HG02852 (cell line): ENCODE measurements around the gene TNFAIP1.

Source experiments
- ATAC-seq: cut with Tn5 transposase; IDR thresholded peaks from one replicate; pipeline ENCODE4 v1.9.1; 2021; ENCODE audit warnings: mild to moderate bottlenecking, moderate library complexity; ENCODE audit not compliant: unreplicated experiment

TNFAIP1 gene

DNA sequence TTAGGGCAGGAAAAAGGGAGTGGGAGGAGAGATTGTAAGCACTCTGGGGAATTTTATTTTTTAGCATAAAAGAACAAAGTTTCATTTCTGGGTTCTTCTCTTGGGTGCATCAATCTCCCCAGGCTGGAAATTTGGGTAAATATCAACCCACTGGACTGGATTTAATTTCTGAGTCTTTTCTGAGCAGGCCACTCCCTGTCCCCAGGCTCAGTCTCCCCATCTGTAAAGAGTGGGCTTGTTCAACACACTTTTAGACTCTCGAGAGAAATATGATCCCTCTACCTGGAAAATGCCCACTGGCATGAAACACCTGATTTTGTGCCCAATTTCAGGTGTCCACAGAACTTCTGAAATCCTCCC is 35.2 kb downstream of the TNFAIP1 start:
- no peak for ATAC-seq

DNA sequence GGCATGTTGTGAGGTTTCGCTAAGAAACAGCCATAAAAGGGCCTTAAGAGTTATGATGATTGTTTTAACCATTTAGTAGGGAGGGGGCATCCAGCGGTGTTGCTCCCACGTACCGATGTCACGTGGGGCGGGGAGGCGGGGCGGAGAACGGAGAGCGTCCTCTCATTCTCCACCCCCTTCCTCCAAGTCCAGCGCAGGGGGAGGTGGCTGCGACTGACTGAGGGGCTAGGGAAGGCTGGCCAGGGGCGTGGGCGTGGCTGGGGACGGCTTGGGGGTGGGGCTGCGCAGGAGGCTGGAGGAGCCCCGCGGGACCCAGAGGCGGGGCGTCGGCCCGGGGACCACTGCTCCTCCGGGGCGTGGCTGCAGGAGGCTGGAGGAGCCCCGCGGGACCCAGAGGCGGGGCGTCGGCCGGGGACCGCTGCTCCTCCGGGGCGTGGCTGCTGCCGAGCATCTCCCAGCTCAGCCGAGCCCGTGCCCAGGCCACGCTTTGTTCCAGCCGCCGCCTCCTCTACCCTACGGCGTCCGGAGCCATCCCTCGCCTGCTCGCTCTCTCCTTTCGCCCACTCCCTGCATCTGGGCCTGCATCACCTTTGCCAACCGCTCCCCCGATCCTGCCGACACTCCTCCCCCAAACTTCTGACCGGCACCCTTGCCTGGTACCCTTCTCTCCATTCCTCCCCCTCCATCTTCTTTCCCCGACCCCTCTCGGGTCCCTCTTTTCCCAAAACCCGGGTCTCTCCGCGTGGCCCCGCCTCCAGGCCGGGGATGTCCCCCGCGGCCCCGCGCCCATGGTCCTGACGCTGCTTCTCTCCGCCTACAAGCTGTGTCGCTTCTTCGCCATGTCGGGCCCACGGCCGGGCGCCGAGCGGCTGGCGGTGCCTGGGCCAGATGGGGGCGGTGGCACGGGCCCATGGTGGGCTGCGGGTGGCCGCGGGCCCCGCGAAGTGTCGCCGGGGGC is 36.0 kb downstream of the TNFAIP1 start, which contains the start of gene SARM1:
Gene SARM1 (plus strand): TSS at position 450 of the 958 bp plus-strand sequence. CDS start 339 bp downstream, at position 789.
- peak; percentile 81 for ATAC-seq

DNA sequence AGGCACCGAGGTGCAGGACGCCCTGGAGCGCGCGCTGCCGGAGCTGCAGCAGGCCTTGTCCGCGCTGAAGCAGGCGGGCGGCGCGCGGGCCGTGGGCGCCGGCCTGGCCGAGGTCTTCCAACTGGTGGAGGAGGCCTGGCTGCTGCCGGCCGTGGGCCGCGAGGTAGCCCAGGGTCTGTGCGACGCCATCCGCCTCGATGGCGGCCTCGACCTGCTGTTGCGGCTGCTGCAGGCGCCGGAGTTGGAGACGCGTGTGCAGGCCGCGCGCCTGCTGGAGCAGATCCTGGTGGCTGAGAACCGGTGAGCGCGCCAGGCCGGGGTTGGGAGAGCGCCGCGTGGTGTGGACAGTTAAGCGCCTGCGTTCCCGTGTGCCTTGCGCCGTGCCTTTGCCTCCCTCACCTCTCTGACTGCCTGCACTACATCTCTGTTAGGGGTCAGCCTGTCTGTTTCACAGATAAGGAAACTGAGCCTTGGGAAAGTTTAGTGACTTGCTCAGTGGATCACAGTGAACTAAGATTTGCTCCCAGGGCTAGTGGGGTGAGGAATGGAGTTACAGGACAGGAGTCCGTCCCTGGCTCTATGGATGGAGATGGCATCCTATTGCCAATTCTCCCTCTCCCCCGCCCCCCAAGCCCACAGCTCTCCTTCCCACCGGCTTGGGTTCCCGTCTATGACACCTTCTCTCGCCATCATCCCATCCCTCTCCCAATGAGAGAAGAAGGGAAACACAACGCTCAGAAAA is 36.8 kb downstream of the TNFAIP1 start:
- ATAC-seq = peak; percentile 18

DNA sequence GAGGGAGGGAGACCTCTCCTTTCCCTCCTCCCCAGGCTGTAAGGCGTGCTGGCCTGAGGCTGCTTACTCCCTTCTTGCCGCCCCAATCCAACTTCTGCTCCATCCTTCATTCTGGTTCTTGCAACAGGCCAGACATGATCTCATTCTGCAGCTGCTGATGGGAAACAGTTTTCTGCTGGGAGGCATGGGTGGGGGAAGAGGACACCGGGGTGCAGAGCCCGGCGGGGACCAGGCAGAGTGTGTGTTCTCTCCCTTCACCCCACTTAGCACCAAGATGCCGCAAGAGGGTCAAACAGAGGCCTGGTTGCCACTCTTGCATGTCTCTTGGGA is 37.3 kb downstream of the TNFAIP1 start:
- no peak for ATAC-seq

DNA sequence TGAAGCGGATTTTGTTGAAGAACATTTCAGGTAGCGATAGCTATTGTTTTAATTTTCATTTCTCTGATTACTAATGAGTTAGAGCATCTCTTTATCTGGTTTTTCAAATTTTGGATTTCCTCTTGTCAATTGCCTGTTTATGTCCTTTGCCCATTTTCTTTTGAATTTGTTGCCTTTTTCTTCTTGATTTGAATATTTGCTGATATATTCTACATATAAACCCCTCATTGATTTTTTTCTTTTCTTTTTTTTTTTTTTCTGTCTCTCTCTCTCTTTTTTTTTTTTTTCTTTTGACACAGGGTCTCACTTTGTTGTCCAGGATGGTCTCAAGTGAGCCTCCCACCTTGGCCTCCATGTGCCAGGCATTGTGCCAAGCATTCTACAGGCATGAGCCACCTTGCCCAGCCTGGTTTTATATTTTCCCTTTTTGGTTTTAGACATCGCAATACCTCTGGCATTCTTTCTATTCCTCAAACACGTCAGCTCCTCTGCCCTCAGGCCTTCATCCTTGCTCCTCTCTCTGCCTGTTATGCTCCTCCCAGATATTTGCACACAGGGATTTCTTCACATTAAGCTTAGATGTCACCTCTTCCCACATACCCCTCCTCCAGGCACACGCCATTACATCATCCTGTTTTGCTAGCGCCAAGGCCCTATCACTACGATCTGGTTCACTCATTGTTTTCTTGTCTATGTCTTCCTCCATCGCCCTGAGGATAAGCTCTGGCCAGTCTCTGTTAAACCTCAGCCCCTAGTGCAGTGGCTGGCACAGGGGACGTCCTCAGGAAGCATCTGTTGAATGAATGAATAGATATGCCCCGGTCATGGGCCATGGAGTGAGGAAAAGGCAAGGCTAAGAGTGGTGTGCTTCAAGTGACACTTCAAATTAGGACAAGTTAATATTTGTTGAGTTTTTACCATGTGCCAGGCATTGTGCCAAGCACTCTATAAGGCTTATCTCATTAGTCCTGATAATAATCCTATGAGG is 44.5 kb downstream of the TNFAIP1 start:
- no peak for ATAC-seq

DNA sequence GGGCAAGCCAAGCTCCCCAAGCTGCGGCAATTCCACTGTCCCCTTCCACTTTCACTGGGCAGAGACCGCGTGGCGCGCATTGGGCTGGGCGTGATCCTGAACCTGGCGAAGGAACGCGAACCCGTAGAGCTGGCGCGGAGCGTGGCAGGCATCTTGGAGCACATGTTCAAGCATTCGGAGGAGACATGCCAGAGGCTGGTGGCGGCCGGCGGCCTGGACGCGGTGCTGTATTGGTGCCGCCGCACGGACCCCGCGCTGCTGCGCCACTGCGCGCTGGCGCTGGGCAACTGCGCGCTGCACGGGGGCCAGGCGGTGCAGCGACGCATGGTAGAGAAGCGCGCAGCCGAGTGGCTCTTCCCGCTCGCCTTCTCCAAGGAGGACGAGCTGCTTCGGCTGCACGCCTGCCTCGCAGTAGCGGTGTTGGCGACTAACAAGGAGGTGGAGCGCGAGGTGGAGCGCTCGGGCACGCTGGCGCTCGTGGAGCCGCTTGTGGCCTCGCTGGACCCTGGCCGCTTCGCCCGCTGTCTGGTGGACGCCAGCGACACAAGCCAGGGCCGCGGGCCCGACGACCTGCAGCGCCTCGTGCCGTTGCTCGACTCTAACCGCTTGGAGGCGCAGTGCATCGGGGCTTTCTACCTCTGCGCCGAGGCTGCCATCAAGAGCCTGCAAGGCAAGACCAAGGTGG is 45.7 kb downstream of the TNFAIP1 start:
- ATAC-seq = no peak

DNA sequence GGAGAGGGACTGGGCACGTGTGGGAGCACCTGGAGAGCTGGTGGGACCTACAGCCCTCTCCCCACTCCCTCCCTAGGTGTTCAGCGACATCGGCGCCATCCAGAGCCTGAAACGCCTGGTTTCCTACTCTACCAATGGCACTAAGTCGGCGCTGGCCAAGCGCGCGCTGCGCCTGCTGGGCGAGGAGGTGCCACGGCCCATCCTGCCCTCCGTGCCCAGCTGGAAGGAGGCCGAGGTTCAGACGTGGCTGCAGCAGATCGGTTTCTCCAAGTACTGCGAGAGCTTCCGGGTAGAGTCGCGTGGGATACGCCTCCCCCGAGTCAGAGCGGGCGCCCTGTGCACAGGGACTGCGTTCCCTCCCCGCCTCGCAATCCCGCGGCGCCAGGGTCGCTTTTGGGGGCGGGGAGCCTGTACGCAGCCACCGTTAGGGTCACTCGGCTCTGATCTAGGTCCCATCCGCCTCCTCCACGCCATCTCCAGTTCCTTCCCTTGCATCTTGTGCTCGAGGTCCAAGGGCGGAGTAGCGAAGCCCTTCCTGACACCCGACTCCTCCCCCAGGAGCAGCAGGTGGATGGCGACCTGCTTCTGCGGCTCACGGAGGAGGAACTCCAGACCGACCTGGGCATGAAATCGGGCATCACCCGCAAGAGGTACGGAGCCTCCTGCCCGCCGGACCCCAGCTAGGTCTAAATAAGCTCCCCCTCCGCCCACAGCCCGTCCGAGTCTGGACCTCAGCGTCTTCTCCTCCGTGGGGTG is 48.9 kb downstream of the TNFAIP1 start:
- peak; percentile 60 for ATAC-seq

DNA sequence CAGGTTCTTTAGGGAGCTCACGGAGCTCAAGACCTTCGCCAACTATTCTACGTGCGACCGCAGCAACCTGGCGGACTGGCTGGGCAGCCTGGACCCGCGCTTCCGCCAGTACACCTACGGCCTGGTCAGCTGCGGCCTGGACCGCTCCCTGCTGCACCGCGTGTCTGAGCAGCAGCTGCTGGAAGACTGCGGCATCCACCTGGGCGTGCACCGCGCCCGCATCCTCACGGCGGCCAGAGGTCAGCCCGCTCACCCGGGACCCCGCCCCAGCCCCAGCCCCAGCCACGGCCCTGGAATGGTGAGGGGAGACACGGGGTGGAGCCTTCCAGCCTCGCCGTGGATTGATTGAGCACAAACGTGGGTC is 49.5 kb downstream of the TNFAIP1 start:
- ATAC-seq = peak; percentile 34

DNA sequence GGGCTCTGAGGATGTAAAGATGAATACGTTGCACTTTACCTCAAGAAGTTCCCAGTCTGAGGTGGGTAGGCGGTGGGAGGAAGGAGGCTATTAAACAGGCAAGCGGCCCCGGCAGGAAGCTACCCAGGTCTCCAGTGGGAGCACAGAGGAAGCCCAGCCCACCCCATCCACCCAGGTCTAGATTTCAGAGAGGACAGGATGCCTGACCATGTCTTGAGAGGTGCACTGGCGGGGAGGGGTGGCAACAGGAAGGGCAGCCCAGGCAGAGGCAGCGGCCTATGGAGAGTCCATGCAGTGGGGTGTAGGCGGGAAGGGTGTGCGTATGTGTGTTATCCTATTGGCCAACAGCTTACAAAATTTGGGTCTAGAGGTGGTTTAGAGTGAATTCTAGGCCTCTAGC is 49.8 kb downstream of the TNFAIP1 start:
- ATAC-seq = no peak

DNA sequence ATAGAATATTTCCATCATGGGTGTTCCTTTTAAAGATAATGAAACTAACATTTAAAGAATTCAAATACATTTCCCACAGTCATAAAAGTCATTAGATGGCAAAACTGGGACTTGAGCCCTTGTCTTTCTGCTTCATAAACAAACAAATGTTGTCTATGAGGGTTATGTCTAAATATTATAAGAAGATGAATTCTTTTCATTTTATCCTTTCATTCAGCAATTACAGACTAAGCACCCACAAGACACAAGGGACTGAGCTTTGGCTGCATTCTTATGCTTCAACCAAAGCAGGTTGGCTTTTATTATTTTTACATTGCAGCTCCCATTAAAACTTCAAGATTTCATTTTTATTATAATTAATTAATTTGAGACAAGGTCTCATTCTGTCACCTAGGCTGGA is 50.8 kb downstream of the TNFAIP1 start:
- no peak for ATAC-seq

DNA sequence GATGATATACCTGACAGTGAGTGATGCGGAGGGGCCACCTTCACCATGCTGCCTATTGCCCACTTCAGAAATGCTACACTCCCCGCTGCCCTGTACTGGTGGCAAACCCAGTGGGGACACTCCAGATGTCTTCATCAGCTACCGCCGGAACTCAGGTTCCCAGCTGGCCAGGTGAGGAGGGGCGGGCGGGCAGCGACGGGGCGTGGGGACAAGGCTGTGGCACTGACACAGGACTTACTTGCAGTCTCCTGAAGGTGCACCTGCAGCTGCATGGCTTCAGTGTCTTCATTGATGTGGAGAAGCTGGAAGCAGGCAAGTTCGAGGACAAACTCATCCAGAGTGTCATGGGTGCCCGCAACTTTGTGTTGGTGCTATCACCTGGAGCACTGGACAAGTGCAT is 52.5 kb downstream of the TNFAIP1 start:
- no peak for ATAC-seq

DNA sequence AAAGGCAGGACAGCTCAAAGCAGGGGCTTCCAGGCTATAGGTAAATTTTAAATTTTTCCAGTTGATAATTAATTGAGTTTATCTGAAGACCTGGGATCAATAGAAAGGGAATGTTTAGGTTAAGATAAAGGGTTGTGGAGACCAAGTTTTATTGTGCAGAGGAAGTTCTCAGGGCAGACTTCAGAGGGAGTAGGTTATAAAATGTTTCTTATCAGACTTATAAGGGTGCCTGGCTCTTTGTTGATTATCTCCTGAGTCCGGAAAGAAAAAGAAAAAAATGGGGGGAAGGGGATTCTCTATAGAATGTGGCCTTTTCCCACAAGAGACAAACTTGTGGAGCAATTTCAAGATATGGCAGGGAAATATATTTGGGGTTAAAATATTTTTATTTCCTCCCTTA is 54.6 kb downstream of the TNFAIP1 start:
- no peak for ATAC-seq

DNA sequence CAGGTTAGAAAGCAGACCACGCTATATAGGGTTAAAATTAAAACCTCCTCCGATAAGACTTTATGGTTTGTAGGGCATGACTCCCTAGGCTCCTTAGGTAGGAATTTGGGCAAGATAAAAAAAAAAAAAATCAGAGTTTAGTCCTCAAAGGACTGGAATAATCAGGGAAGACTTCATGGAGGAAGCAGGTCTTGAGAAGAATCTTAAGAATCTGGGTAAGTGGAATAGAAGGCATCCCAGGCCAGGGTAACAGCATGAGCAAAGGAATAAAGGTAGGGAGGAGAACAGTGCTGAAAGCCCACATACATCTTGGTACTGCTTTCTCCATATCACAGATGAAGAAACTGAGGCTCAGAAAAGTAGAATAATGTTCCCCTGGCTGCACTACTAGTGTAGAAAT is 55.0 kb downstream of the TNFAIP1 start:
- ATAC-seq = no peak

DNA sequence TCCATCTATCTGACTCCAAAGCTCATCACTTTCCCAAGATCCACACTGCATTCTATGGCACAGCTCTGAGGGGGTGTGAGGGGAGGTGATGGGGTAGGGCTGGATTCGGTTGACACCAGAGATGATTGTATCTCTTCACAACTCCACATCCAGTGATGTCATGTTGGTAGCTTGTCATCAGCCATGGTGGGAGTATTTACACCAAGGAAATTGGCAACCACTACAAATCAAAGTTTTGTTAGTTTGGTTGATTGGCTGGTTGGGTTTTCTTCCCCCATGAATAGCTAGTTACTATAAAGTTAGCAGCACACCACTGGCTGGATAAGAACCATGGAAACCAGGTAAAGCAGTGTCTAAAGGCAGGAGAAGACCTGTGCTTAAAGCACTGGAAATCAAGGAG is 55.4 kb downstream of the TNFAIP1 start:
- no peak for ATAC-seq

DNA sequence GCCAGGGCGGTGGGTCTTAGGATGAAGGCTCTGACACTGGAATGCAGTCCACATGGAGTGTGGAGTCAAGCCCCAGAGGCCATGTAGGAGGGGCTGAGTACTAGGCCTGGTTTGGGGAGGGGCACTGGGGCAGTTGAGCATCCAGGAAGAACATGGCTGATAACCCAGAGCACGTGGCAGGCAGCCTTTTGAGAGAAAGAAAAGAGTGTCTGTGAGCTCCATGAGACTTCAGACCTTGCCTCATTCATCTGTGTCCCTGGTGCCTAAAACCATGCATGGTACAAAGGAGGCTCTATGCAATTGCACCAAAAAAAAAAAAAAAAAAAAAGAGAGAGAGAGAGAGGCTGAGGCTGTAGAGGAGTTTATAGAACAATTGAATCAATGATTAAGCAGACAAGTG is 55.8 kb downstream of the TNFAIP1 start:
- ATAC-seq = no peak

DNA sequence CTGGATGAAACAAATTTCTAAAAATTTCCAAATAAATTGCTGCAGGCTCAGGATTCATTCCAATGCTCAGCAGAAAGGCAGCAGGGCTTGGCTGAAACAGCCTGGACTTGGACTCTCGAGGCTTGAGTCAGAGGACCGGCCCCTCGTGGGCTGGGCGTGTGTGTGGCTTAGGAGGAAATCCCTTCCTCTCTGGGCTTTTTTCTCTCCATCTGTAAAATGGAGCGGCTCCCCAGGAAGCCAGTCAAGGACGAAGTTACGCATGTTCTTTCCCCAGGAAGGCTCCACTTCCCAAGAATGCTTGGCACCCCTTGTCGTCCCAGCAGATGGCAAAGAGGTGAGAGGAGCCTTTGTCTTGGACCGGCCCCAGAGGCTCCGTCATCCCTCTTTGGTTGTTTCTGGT is 56.9 kb downstream of the TNFAIP1 start:
- no peak for ATAC-seq

DNA sequence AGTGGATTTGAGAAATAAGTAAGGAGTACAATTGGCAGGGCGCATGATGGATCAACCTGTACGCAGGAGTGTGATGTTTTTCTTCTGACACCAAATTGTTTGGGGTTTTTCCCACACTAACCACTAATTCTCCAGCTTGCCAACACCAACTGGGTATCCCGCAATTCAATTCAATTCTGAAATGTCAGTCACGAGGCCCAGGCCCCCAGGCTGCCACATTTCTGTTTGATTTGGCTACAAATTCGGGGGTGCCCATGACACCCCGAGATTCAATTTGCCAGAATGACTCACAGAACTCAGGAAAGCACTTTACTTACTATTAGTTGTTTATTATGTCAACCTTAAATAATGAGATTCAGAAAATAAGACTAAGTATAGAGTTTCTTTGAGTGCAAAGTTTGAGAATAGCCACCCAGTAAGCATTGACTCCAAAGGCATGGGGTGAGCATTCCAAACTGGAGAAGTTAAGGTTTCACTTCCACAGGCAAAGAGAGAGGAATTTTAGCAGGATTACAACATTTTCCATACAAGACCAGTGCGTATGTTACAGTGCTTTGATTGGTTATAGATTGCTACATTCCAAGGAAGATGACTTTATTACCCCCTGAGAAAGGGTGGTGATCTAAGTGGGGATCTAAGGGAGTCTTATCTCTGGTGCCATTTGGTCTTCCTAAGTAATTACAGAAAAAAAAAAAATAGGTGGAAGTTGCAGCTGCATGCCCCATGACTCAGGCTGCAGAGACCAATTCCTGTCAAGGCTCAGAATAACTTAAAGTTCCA is 59.0 kb downstream of the TNFAIP1 start:
- no peak for ATAC-seq

DNA sequence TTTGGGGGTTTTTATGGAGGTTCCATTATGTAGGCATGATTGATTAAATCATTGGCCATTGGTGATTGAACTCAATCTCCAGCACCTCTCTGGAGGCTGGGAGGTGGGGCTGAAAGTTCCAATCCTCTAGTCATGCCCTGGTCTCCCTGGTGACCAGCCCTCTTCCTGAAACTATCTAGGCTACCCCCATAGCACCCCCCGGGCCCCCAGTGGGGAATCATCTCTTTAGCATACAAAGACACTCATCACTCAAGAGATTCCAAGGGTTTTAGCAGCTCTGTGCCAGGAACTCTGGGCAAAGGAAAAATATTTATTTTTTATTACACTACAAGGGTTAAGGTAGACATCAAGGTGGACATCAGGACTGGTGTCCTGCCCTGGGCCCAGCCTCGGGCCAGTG is 59.9 kb downstream of the TNFAIP1 start:
- no peak for ATAC-seq

DNA sequence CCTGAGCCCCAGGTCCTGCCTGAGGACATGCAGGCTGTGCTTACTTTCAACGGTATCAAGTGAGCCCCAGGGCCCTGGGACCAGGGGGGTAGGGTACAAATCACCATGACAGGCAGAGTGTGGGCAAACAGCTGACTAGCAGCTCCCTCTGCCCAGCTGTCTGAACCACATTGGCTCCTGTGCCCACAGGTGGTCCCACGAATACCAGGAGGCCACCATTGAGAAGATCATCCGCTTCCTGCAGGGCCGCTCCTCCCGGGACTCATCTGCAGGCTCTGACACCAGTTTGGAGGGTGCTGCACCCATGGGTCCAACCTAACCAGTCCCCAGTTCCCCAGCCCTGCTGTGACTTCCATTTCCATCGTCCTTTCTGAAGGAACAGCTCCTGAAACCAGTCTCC is 60.4 kb downstream of the TNFAIP1 start:
- ATAC-seq = no peak
